ENCODE results near the gene CAMTA1. TPM values are rescaled to one million over a fixed set of nuclear protein-coding genes. Genes with fewer than 3 reads are reported as not detected.

CAMTA1 gene
- total RNA-seq, 1 experiment from 2014 or later: 50.3 TPM

- CTCF ChIA-PET: no interaction called here
- Mint-ChIP-seq H3K4me1 (ENCODE audit: low read depth, unreplicated experiment) (no peaks in the 10 kb centered on the region), H3K36me3 (ENCODE audit: insufficient read depth, unreplicated experiment) (no peaks in the 10 kb centered on the region), H3K27me3 (ENCODE audit: unreplicated experiment) (peaks cover 16% of the 10 kb centered on the region), H3K4me3 (ENCODE audit: low read depth, unreplicated experiment) (no peak overlapping the region), H3K9me3 (ENCODE audit: low read depth, unreplicated experiment) (peaks cover 3% of the 10 kb centered on the region), H3K27ac (ENCODE audit: unreplicated experiment) (no peak overlapping the region)
- intact Hi-C loops (cut with micrococcal nuclease; ENCODE audit: unreplicated experiment): no loop called here
- no TSS peak for BruUV-seq (replicated peaks)
- DNase-seq: no peak
- TF ChIP-seq CTCF (IDR thresholded peaks at IDR 0.05; ENCODE audit: unreplicated experiment): no peak
These were observed 634.8 kb downstream of the CAMTA1 start for GRCh38 chr1:7420098-7420445.

- CTCF ChIA-PET: no interaction called here
- TF ChIP-seq CTCF (IDR thresholded peaks at IDR 0.05; ENCODE audit: unreplicated experiment): no peak
- Mint-ChIP-seq H3K9me3 (ENCODE audit: low read depth, unreplicated experiment) (peaks cover 3% of the 10 kb centered on the region), H3K27ac (ENCODE audit: unreplicated experiment) (no peak overlapping the region), H3K27me3 (ENCODE audit: unreplicated experiment) (peaks cover 18% of the 10 kb centered on the region), H3K36me3 (ENCODE audit: insufficient read depth, unreplicated experiment) (no peaks in the 10 kb centered on the region), H3K4me1 (ENCODE audit: low read depth, unreplicated experiment) (no peaks in the 10 kb centered on the region), H3K4me3 (ENCODE audit: low read depth, unreplicated experiment) (no peak overlapping the region)
- no TSS peak for BruUV-seq (replicated peaks)
- intact Hi-C loops (cut with micrococcal nuclease; ENCODE audit: unreplicated experiment): no loop called here
- no peak for DNase-seq
These were observed 635.3 kb downstream of the CAMTA1 start for GRCh38 chr1:7420470-7421100.

GRCh38 chr1:7421471-7422075 lies 636.3 kb downstream of the CAMTA1 start:
- intact Hi-C loops (cut with micrococcal nuclease; ENCODE audit: unreplicated experiment): no loop called here
- CTCF ChIA-PET: no interaction called here
- Mint-ChIP-seq H3K9me3 (ENCODE audit: low read depth, unreplicated experiment) (peaks cover 3% of the 10 kb centered on the region), H3K4me1 (ENCODE audit: low read depth, unreplicated experiment) (no peaks in the 10 kb centered on the region), H3K36me3 (ENCODE audit: insufficient read depth, unreplicated experiment) (no peaks in the 10 kb centered on the region), H3K27me3 (ENCODE audit: unreplicated experiment) (peaks cover 28% of the 10 kb centered on the region), H3K4me3 (ENCODE audit: low read depth, unreplicated experiment) (no peak overlapping the region), H3K27ac (ENCODE audit: unreplicated experiment) (no peak overlapping the region)
- no peak for TF ChIP-seq CTCF (IDR thresholded peaks at IDR 0.05; ENCODE audit: unreplicated experiment)
- no TSS peak for BruUV-seq (replicated peaks)
- DNase-seq: no peak

GRCh38 chr1:7422081-7422480 lies 636.8 kb downstream of the CAMTA1 start:
- DNase-seq: no peak
- H3K27me3 Mint-ChIP-seq (ENCODE audit: unreplicated experiment): peaks cover 29% of the 10 kb centered on the region
- intact Hi-C loops (cut with micrococcal nuclease; ENCODE audit: unreplicated experiment): no loop called here
- no peak overlapping the region for H3K27ac Mint-ChIP-seq (ENCODE audit: unreplicated experiment)
- CTCF ChIA-PET: no interaction called here
- H3K4me1 Mint-ChIP-seq (ENCODE audit: low read depth, unreplicated experiment): no peaks in the 10 kb centered on the region
- H3K4me3 Mint-ChIP-seq (ENCODE audit: low read depth, unreplicated experiment): no peak overlapping the region
- no peak for TF ChIP-seq CTCF (IDR thresholded peaks at IDR 0.05; ENCODE audit: unreplicated experiment)
- H3K36me3 Mint-ChIP-seq (ENCODE audit: insufficient read depth, unreplicated experiment): no peaks in the 10 kb centered on the region
- no TSS peak for BruUV-seq (replicated peaks)
- peaks cover 3% of the 10 kb centered on the region for H3K9me3 Mint-ChIP-seq (ENCODE audit: low read depth, unreplicated experiment)
